D721Med (cell line): Measurements from ENCODE around the gene SLC35C1.

Source experiments
- DNase-seq: peaks from one replicate; pipeline ENCODE4 v3.0.0; 2011; ENCODE audit warnings: low spot score; ENCODE audit not compliant: insufficient read length
- FAIRE-seq: peaks from 2 replicates; lab custom pipeline; 2011; peaks lifted over from hg19 to GRCh38; lab: Jason Lieb, UNC
- CTCF ChIP-seq: IDR thresholded peaks from 2 replicates; pipeline ENCODE4 v1.5.1; 2012; ENCODE audit warnings: mild to moderate bottlenecking, control low read depth; ENCODE audit not compliant: insufficient read depth; ENCODE audit errors: missing control alignments

The SLC35C1 gene

GRCh38 chr11:45846974-45847910, 42.3 kb downstream of the SLC35C1 start, which contains the start of gene CRY2:
TSS of gene CRY2 (plus strand) at chr11:45847475. CDS start at chr11:45847491, 16 bp downstream.
- DNase-seq, result peak; percentile 83
- FAIRE-seq, result no peak

GRCh38 chr11:45847911-45848316, 43.0 kb downstream of the SLC35C1 start:
- no peak for TF ChIP-seq CTCF
- no peak for FAIRE-seq
- DNase-seq, result no peak

More at GRCh38 chr11:45846974-45847910, 42.3 kb downstream of the SLC35C1 start, which contains the start of gene CRY2:
- TF ChIP-seq CTCF, result no peak

GRCh38 chr11:45848654-45849081, 43.7 kb downstream of the SLC35C1 start:
- TF ChIP-seq CTCF, result no peak
- DNase-seq (no peak), FAIRE-seq (no peak)

- FAIRE-seq (no peak), DNase-seq (no peak)
- no peak for TF ChIP-seq CTCF
Measured at GRCh38 chr11:45850446-45850845, 45.5 kb downstream of the SLC35C1 start.

GRCh38 chr11:45851228-45851627, 46.3 kb downstream of the SLC35C1 start:
- no peak for TF ChIP-seq CTCF
- FAIRE-seq (no peak), DNase-seq (no peak)

GRCh38 chr11:45852018-45852711, 47.2 kb downstream of the SLC35C1 start:
- no peak for TF ChIP-seq CTCF
- FAIRE-seq, result no peak
- no peak for DNase-seq
